ENCODE data around the gene NCEH1. TPM values are rescaled to one million over a fixed set of nuclear protein-coding genes. Genes with fewer than 3 reads are reported as not detected.

Gene NCEH1
- total and polyA plus RNA-seq, 2 of the 13 experiments (the other 11 are each of a cell fraction or from before 2014, with no cell fraction given): 12.9 to 21.4 TPM

DNA sequence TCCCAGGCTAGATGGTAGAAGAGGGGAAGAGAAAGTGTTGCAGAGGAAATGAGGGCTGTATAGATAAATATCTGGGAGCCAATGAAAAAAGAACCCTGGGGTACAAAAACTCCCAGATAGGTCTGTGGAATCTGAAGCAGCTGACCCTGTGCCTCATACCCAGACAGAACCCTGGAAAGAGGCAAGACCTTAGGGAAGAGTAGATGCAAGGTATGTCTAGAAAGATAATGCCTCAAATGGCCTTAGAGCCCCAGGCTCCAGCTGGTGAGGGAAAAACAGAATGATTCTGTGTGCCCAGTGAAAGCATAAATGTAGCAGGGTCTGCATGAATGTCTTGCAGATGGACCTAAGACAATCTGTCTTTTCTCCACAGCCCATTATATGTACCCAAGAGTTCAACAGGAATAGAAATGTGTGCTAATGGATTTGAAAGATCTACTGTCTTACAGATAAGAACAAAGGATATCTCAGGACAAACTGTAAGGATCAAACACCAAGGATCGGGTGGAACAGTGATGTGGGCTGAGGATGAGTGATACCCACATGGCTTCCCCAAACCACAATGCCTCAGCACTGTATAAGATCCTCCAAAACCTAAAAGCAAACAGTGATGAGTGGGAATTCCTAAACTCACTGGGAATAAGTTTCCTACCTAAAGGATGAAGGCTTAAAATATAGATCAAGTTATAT is 58.8 kb downstream of the NCEH1 start:
- FAIRE-seq (no peak), ATAC-seq (no peak), DNase-seq (ENCODE audit: low spot score) (no peak)
- no peaks in the 10 kb centered on the region for H3K79me2 ChIP-seq (ENCODE audit: insufficient read depth, low read length)
- TF ChIP-seq FOXM1 (CRISPR knock-in tag; IDR thresholded peaks at IDR 0.05) (no peak), TEAD2 (CRISPR knock-in tag; IDR thresholded peaks at IDR 0.05) (no peak), MYC (CRISPR knock-in tag; IDR thresholded peaks at IDR 0.05; ENCODE audit: borderline replicate concordance) (no peak), ZNF264 (CRISPR knock-in tag; IDR thresholded peaks at IDR 0.05) (no peak), NFIC (IDR thresholded peaks at IDR 0.05; ENCODE audit: low read length) (no peak), RFX3 (CRISPR knock-in tag; IDR thresholded peaks at IDR 0.05) (no peak), ZNF343 (CRISPR knock-in tag; IDR thresholded peaks at IDR 0.05) (no peak), MXI1 (IDR thresholded peaks at IDR 0.05; ENCODE audit: borderline replicate concordance, low read depth, low read length) (no peak), ZFX (CRISPR knock-in tag; IDR thresholded peaks at IDR 0.05; ENCODE audit: low read depth) (no peak), RFX1 (IDR thresholded peaks at IDR 0.05) (no peak), ERF (CRISPR knock-in tag; IDR thresholded peaks at IDR 0.05) (no peak), ZNF678 (CRISPR knock-in tag; IDR thresholded peaks at IDR 0.05) (no peak), TAF1 (CRISPR knock-in tag; IDR thresholded peaks at IDR 0.05) (no peak), TBP (CRISPR knock-in tag; IDR thresholded peaks at IDR 0.05) (no peak), ZSCAN21 (CRISPR knock-in tag; IDR thresholded peaks at IDR 0.05; ENCODE audit: borderline replicate concordance) (no peak), ZFP90 (CRISPR knock-in tag; IDR thresholded peaks at IDR 0.05; ENCODE audit: borderline replicate concordance) (no peak)
- TF ChIP-seq, protein P1, sequence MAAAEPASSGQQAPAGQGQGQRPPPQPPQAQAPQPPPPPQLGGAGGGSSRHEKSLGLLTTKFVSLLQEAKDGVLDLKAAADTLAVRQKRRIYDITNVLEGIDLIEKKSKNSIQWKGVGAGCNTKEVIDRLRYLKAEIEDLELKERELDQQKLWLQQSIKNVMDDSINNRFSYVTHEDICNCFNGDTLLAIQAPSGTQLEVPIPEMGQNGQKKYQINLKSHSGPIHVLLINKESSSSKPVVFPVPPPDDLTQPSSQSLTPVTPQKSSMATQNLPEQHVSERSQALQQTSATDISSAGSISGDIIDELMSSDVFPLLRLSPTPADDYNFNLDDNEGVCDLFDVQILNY (CRISPR knock-in tag; conservative IDR thresholded peaks at IDR 0.05): no peak
- TF ChIP-seq, protein P2, sequence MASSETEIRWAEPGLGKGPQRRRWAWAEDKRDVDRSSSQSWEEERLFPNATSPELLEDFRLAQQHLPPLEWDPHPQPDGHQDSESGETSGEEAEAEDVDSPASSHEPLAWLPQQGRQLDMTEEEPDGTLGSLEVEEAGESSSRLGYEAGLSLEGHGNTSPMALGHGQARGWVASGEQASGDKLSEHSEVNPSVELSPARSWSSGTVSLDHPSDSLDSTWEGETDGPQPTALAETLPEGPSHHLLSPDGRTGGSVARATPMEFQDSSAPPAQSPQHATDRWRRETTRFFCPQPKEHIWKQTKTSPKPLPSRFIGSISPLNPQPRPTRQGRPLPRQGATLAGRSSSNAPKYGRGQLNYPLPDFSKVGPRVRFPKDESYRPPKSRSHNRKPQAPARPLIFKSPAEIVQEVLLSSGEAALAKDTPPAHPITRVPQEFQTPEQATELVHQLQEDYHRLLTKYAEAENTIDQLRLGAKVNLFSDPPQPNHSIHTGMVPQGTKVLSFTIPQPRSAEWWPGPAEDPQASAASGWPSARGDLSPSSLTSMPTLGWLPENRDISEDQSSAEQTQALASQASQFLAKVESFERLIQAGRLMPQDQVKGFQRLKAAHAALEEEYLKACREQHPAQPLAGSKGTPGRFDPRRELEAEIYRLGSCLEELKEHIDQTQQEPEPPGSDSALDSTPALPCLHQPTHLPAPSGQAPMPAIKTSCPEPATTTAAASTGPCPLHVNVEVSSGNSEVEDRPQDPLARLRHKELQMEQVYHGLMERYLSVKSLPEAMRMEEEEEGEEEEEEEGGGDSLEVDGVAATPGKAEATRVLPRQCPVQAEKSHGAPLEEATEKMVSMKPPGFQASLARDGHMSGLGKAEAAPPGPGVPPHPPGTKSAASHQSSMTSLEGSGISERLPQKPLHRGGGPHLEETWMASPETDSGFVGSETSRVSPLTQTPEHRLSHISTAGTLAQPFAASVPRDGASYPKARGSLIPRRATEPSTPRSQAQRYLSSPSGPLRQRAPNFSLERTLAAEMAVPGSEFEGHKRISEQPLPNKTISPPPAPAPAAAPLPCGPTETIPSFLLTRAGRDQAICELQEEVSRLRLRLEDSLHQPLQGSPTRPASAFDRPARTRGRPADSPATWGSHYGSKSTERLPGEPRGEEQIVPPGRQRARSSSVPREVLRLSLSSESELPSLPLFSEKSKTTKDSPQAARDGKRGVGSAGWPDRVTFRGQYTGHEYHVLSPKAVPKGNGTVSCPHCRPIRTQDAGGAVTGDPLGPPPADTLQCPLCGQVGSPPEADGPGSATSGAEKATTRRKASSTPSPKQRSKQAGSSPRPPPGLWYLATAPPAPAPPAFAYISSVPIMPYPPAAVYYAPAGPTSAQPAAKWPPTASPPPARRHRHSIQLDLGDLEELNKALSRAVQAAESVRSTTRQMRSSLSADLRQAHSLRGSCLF (CRISPR knock-in tag; IDR thresholded peaks at IDR 0.05; ENCODE audit: borderline replicate concordance): no peak
- TF ChIP-seq, protein P3, sequence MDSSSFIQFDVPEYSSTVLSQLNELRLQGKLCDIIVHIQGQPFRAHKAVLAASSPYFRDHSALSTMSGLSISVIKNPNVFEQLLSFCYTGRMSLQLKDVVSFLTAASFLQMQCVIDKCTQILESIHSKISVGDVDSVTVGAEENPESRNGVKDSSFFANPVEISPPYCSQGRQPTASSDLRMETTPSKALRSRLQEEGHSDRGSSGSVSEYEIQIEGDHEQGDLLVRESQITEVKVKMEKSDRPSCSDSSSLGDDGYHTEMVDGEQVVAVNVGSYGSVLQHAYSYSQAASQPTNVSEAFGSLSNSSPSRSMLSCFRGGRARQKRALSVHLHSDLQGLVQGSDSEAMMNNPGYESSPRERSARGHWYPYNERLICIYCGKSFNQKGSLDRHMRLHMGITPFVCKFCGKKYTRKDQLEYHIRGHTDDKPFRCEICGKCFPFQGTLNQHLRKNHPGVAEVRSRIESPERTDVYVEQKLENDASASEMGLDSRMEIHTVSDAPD (CRISPR knock-in tag; IDR thresholded peaks at IDR 0.05): no peak
- H3K9me3 ChIP-seq (ENCODE audit: low read length): no peaks in the 10 kb centered on the region
- BruUV-seq (replicated peaks): no TSS peak
- ChIA-PET CTCF (ENCODE audit: low intra/inter-chr PET ratio, low total read pairs) (no interaction called here), POLR2A (no interaction called here)
- H3K27ac ChIP-seq (ENCODE audit: extremely low read length, insufficient read depth, low read length): no peak overlapping the region
- no peak overlapping the region for H3K9ac ChIP-seq (ENCODE audit: insufficient read depth, low read depth, low read length)
- intact Hi-C loops (cut with micrococcal nuclease; ENCODE audit: unreplicated experiment) (no loop called here), in situ Hi-C loops (cut with HindIII; ENCODE audit: extremely low pct_ligation_motif_present, low pct_unique_long_range_greater_than_20kb) (no loop called here)
- H4K20me1 ChIP-seq (ENCODE audit: insufficient read depth, low read length): peaks cover 2% of the 10 kb centered on the region; the same call in 1 of the 2 replicates
- H3K36me3 ChIP-seq (replicated peaks in 1 of 2; ENCODE audit: control insufficient read depth in 1 of 2, insufficient read depth in 2 of 2, low read length in 2 of 2): peaks cover 0 to 5% of the 10 kb centered on the region in 2 experiments; a peak in 1 of 5 replicates
- no peak overlapping the region for H2AFZ ChIP-seq (ENCODE audit: low read length)
- H3K4me2 ChIP-seq (ENCODE audit: low read depth, low read length): no peak overlapping the region
- WGBS (ENCODE audit: low lambda C conversion rate): 0% methylated on average over 1 of the region's 1 CpG
- H3K27me3 ChIP-seq (ENCODE audit: control insufficient read depth in 1 of 2, insufficient read depth in 2 of 2, low read length in 2 of 2): no peaks in the 10 kb centered on the region
- H3K4me1 ChIP-seq (ENCODE audit: insufficient read depth, low read length): peaks cover 30% of the 10 kb centered on the region
- no peak overlapping the region for H3K4me3 ChIP-seq (replicated peaks in 1 of 3; ENCODE audit: insufficient read depth in 1 of 3, low read depth in 2 of 3, low read length in 3 of 3)
